HG03159 (cell line): ENCODE results near the gene MAFF.
A peak's percentile ranks its signal among the peaks of the same experiment; 100 is the strongest.
"Not testable (repeated sequence)": the region's sequence is repeated elsewhere in the genome, so short reads cannot be mapped to it uniquely, and the experiment has no call there.

Experiments
- ATAC-seq: cut with Tn5 transposase; IDR thresholded peaks from one replicate; pipeline ENCODE4 v1.9.1; 2021; ENCODE audit warnings: mild to moderate bottlenecking, moderate library complexity; ENCODE audit not compliant: unreplicated experiment

The MAFF gene

GRCh38 chr22:38201711-38202436 is at the start of gene MAFF:
MAFF (plus strand) TSS chr22:38201994; CDS start chr22:38213854, 11,860 bp downstream.
- ATAC-seq, result peak; percentile 57

DNA sequence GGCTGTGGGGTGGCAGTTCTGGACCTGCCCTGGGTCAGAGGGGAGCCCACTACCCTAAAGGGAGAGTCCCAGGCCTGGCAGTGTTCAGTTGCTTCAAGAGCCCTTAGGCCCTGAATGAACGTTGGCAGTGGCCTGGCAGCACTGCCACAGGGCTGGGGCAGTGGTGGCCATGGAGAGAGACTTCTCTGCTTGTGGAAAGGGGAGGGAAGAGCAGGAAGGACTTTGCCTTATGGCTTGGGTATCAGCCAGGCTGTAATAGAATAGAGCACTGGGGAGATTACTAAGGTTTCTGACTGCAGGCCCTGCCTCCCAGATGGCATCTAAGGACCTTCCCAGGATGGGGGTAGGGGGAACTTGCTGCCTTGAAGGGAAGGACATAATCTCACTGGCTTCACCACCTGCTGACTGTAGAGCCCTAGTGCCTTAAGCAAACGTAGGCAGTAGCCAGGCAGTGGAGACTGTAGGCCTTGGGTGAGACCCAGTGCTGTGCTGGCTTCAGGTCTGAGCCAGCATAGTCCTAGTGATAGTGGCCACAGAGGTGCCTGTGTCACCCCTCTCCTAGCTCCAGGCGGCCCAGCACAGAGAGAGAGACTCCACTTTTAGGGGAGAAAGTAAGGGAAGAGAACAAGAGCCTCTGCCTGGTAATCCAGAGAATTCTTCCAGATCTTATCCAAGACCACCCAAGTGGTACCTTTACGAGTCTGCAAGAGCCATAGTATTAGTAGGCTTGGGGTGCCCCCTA is 47.8 kb upstream of the MAFF start:
- ATAC-seq, result no peak

DNA sequence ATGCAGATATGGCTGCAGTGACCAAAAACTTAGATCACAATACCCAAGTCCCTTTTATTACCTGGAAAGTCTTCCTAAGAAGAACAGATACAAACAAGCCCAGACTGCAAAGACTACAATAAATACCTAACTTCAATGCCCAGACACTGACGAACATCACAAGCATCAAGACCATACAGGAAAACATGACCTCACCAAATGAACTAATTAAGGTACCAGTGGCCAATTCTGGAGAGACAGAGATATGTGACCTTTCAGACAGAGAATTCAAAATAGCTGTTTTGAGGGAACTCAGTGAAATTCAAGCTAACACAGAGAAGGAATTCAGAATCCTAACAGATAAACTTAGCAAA is 47.3 kb upstream of the MAFF start:
- not testable (repeated sequence) for ATAC-seq

DNA sequence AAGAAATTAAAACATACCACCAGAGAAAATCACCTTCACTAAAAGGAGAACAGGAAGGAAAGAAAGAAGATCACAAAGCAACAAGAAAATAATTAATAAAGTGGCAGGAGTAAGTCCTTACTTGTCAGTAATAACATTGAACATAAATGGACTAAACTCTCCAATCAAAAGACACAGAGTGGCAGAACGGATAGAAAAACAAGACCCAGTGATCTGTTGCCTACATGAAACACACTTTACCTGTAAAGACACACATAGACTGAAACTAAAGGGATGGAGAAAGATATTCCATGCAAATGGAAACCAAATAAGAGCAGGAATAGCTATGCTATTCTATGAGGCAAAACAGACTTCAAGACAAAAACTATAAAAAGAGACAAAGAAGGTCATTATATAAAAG is 46.1 kb upstream of the MAFF start:
- no peak for ATAC-seq

DNA sequence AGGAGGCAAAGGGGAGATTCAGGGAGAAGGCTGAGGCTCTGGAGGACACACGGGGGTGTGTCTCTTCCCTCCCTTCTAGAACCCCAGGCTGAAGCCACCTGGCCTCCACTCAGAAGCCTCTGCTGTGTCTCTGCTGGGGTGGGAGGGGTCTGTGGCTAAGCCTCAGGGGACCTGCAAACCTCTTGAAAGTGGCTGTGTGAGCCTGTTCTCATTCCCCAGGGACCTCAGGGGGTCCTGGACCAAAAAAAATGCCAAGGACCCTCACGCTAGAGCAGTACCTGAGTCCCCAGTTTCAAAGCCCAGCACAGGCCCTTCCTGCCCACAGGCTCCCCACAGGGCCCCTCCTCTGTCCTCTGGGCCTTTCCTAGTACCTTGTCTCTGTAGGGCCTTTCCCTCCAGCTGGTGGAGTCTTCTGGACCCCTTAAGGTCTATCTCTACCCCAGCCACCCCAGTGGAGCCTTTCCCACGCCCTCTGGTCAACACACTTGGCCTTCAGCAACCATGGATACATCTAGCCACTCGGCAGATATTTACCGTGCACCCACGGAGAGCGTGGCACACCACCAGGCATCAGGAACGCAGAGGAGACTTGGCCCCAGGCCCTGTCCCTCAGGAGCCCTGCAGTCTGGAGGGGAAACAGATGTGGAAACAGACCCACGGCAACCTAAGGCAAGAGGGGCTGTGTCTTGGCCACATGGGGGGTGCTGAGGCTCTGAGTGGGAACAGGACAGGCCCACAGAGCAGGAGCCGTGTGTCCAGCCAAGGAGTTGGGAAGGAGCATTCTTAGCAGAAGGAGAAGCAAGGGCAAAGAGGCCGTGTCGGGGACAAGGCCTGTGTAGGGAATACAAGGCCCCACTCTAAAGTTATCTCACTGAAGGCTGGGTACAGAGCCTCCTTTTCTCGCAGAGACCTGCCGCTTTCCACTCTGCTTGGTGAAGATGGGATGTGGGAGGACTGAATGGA is 38.6 kb upstream of the MAFF start:
- ATAC-seq, result no peak

- ATAC-seq, result no peak
These were observed 37.8 kb upstream of the MAFF start for GRCh38 chr22:38163844-38164550.

DNA sequence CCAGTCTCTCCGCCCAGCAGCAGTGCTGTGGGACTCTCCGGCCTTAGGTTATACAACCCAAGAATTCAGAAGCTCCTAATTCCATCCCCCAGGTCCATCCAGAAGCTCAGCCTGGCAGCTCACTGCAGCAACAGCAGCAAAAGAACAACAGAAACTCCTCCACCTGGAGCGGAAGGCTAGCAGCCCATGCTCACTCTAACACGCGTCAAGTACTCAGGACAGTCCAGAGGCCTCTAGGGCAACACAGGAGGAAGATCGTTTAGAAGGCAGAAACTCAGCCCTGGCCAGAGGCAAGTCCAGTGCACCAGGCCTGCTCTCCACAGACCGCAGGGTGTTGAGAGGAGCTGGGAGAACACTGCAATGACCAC is 37.3 kb upstream of the MAFF start:
- no peak for ATAC-seq

GRCh38 chr22:38165922-38166593 is 35.7 kb upstream of the MAFF start:
- ATAC-seq, result no peak

- no peak for ATAC-seq
These were observed 33.8 kb upstream of the MAFF start for GRCh38 chr22:38167988-38168407.

DNA sequence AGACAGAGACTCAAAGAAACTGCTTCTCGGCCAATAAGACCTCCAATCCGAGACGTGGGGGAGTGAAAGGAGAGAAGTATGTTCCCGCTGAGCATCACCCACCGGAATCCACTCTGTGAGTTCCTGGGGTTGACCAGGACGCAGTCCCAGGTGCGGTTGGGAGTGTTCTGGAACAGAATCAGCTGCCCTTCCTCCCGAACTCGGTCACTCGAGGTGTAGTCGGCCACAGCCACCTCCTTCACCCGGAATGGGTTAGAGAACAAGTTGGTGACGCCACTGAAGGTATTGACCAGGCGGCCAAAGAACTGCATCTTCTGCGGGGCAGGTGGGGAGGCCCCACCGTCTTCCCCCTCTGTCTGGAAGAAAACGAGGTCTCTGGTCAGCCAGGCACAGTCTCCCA is 32.7 kb upstream of the MAFF start:
- ATAC-seq, result no peak

GRCh38 chr22:38170469-38170868 is 31.3 kb upstream of the MAFF start:
- ATAC-seq, result no peak

DNA sequence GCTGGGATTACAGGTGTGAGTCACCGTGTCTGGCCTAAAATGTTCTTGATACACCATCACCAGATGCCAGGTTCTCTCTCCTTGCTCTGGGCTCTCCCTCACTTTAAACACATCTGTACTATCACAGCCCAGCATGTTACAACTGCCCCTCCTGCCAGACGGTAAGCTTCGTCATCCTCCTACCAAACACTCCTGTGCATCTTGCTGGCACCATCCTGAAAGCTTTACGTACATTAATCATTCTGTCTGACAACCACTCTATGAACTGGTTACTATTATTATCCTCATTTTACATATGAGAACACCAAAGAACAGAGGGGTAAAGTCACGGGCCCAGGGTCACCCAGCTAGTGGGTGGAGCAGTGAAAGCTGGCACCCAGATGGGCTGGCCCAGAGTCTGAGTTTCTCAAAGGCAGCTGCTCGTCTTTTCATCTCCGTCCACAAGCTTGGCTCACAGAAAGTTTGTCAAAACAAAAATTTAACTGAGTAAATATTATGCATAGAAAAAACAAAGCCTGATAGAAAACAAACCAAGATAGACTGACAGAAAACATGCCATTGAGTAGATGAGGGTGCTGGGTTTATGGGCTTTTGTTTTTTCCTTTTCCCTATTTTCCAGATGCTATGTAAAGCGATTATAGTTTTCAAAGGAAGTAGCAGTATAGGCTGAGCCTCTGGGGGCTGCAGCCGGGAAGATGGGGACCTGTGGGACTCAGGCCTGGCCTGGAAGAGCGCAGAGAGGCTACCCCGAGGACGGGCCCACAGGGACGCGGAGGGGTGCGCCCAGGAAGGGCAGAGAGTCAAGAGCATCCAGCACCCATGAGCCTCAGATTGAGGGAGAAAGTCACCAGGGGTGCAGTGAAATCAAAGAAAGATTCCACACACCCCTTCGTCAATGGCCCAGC is 29.6 kb upstream of the MAFF start:
- no peak for ATAC-seq

DNA sequence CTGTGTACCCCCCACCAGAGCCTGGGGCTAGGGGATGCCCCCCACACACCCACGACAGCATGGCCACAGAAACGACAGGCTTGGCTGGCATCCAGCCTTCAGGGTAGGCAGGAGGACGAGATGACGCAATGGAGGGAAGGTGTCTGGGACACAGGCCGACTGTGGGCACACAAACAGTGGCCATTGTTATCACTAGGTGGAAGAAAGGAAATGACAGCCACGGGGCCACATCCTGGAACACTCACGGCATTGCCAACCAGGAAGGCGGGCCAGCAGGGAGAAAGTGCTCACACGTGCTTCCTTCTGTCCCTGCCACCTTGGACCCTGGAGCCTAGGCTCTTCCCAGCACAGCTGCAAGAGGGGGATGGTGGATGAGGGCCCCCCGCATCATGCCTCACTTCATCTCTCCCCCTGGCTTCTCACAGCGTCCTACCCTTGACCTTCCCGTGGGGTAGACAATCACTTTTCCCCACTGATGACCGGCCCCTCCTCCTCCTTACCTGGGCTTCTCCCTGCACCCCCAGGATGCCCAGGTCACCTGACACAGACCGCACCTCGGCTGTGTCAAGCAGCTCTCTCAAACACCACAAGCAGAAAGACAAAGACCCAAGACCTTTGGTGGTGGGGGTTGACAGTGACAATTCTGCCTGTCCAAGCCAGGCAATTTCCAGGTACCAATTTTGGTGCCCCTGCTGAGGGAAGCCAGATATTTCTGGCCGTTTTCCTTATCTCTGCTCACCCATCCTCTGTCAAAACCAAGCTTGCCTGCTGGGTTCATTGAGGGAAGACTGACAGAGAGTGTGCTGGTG is 28.8 kb upstream of the MAFF start:
- ATAC-seq, result no peak

- no peak for ATAC-seq
These were observed 28.2 kb upstream of the MAFF start for GRCh38 chr22:38173641-38173906.

DNA sequence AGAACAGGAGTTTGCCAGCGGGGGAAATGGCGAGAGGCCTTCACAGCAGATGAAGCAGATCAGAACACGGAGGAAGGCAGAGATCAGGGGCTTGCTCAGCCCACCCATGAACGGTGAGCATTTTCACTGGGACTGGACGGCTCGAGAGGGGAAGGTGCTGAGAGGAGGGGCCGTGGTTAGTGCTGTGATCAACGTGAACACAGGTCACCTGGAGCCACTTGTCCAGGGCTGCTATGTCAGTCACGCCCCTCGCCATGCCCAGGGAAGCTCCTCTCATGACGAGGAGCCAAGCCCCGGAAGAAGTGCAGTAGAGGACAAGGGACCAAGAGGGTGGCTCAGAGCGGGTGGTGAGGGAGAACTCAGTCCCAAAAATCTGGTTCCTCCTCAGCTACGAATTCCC is 27.2 kb upstream of the MAFF start:
- no peak for ATAC-seq

- ATAC-seq, result no peak
These were observed 26.3 kb upstream of the MAFF start for GRCh38 chr22:38175206-38176118.

- no peak for ATAC-seq
These were observed 25.5 kb upstream of the MAFF start for GRCh38 chr22:38176170-38176741.
